ENCODE data around the gene FBP2.
"Not testable (repeated sequence)": the region's sequence is repeated elsewhere in the genome, so short reads cannot be mapped to it uniquely, and the experiment has no call there.

Gene FBP2

DNA sequence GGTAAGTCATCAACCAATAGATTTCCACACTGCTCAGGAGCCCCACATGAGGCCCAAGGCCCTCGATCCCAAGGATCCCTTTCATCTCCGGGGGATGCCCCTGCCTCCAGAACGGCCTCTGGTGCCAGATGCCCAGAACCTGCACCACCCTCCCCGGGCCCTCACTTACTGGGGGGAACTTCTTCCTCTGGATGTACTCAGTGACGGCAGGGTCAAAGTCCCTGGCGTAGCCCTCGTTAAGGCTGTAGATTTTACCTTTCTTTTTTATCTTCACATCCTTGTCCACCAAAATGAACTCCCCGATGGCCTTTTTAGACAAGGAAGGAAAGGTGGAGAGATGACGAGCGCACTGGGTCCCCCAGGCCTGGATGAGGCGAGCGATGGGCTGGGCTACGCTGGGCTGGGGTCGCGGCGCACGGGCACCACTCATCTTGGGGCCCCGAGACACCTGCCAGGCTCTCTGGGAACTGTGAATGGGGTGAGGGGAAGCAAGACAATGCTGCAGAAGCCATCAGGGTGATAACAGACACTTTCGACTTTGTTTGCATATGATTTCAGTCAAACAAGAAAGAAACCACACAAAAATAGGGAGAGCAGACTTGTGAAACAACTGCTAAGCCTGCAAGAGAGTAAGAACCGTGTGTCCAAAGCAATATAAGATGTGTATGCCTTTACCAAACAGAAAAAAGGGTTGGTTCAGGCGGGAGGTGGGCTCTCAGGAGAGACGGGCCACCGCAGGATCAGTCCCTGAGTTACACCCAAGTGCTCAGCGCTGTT is 13.2 kb upstream of the FBP2 start:
- Histone ChIP-seq H3K36me3 (ENCODE audit: control insufficient read depth, insufficient read depth, low read length) (no peaks in the 10 kb centered on the region), H3K27ac (ENCODE audit: low read depth, low read length, severe bottlenecking) (no peak overlapping the region), H3K4me1 (ENCODE audit: control insufficient read depth, insufficient read depth, low read length, poor library complexity, severe bottlenecking) (peaks cover 7% of the 10 kb centered on the region), H3K9me3 (ENCODE audit: control insufficient read depth, low read length) (no peaks in the 10 kb centered on the region), H3K4me3 (ENCODE audit: extremely low read depth, insufficient read depth, low read length, poor library complexity, severe bottlenecking) (no peak overlapping the region)
- 77 to 88% methylated on average over 11 to 21 of the region's 24 CpGs for WGBS, 2 experiments (ENCODE audit: insufficient coverage in 2 of 2)

DNA sequence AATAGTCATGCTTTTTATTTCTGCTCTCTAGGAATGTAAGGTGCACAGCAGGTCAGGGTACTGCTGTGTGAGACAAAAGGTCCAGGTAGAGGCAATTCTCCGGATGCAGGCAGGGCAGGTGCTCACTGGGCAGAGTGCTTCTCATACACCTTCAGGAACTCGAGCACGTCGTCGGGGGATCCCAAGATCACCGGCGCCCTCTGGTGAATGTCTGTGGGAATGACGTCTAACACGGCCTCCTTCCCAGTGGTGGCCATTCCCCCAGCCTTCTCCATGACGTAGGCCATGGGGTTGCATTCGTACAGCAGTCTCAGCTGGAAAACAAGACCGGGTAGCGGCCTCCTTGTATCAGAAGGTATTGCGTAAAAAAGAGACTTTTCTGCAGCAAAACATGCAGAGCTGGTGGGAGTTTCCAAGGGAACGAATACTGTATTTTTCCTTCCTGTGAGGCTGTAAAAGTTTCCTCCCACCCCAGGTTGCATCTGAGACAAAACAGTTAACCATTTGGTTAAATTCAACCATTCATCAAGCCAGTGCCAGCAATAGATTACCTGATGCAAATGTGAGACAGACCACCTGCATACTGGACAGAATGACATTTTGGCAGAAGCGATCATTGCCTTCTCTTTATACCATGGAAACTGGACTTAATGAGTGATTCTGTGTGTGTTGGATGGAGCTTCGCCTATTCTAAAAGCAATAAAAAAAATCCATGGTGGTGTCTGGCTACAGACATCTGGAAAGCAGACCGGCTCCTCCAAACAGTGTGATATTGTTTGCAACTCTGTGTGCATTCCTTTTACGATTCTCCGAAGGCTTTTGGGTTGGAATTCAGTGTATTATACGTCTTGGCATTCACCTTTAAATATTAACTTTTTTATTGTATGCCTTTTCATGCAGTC is 9.9 kb upstream of the FBP2 start:
- H3K27ac ChIP-seq (ENCODE audit: low read depth, low read length, severe bottlenecking) = no peak overlapping the region
- H3K4me1 ChIP-seq (ENCODE audit: control insufficient read depth, insufficient read depth, low read length, poor library complexity, severe bottlenecking) = peaks cover 7% of the 10 kb centered on the region
- 23 to 34% methylated on average over 13 to 17 of the region's 21 CpGs for WGBS, 2 experiments (ENCODE audit: insufficient coverage in 2 of 2)
- H3K4me3 ChIP-seq (ENCODE audit: extremely low read depth, insufficient read depth, low read length, poor library complexity, severe bottlenecking) = no peak overlapping the region
- H3K36me3 ChIP-seq (ENCODE audit: control insufficient read depth, insufficient read depth, low read length) = no peaks in the 10 kb centered on the region
- H3K9me3 ChIP-seq (ENCODE audit: control insufficient read depth, low read length) = no peaks in the 10 kb centered on the region

DNA sequence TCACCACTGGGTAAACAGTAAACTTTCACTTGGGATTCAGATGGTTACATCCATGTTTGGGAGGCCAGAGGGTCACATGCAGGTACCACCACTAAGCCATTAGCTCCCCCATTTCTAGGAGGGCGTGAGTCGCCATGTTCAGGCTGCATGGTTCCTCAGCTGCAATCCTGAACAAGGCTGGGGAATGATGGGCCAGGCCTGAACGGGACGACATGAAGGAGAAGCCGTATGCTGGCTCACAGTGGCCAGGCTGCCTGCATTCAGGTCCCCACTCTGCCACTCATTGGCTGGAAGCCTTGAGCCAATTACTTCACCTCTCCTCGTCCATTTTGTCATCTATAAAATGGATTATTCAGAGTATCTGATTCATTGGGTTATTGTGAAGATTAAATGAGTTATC is 9.0 kb upstream of the FBP2 start:
- Histone ChIP-seq H3K4me1 (ENCODE audit: control insufficient read depth, insufficient read depth, low read length, poor library complexity, severe bottlenecking) (peaks cover under 1% of the 10 kb centered on the region), H3K9me3 (ENCODE audit: control insufficient read depth, low read length) (no peaks in the 10 kb centered on the region), H3K27ac (ENCODE audit: low read depth, low read length, severe bottlenecking) (no peak overlapping the region), H3K4me3 (ENCODE audit: extremely low read depth, insufficient read depth, low read length, poor library complexity, severe bottlenecking) (no peak overlapping the region), H3K36me3 (ENCODE audit: control insufficient read depth, insufficient read depth, low read length) (no peaks in the 10 kb centered on the region)
- 93% methylated on average over 5 of the region's 6 CpGs; no CpG with 5 or more reads in 1 of the 2 experiments for WGBS, 2 experiments (ENCODE audit: insufficient coverage in 2 of 2)

DNA sequence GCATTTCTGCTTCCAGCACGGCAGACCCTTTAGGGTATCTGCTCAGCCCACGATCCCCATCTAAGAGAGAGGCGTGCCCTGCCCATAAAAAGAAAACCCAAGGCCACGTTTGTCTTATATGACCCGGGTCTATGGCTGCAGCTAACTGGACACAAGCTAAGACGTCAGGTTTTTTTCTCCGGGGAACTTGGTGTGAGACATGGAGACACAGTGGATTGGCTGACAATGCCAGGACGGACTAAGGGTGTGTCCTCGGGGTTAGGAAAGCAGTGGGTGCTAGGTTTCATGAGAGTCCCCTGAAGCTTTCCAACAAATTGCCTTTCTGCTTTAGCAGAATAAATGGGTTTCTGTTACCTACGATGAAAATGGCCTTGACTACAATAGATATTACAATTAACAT is 7.1 kb upstream of the FBP2 start:
- Histone ChIP-seq H3K27ac (ENCODE audit: low read depth, low read length, severe bottlenecking) (no peak overlapping the region), H3K4me3 (ENCODE audit: extremely low read depth, insufficient read depth, low read length, poor library complexity, severe bottlenecking) (no peak overlapping the region), H3K9me3 (ENCODE audit: control insufficient read depth, low read length) (no peaks in the 10 kb centered on the region), H3K36me3 (ENCODE audit: control insufficient read depth, insufficient read depth, low read length) (no peaks in the 10 kb centered on the region), H3K4me1 (ENCODE audit: control insufficient read depth, insufficient read depth, low read length, poor library complexity, severe bottlenecking) (no peaks in the 10 kb centered on the region)
- 82 to 83% methylated on average over 8 to 9 of the region's 10 CpGs for WGBS, 2 experiments (ENCODE audit: insufficient coverage in 2 of 2)

DNA sequence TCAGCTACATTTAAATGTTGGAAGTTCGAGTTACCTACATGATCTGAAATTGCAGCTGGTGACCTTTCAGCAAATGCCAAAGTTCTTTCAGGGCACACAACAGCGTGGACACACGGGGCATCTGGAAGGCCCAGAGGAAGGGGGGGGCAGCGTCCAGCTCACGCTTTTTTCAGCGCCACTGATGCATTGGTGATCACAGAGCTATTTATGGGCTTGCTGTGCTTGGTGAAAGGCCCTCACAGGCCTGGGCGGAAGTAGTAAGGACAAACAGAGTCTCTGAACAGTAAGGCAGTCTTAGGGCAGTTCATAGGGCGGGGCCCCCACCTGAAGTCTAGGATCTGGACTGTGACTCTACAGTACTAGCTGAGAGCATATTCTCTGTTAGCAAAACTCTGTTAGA is 6.6 kb upstream of the FBP2 start:
- 92 to 93% methylated on average over 8 of the region's 8 CpGs for WGBS, 2 experiments (ENCODE audit: insufficient coverage in 2 of 2)
- Histone ChIP-seq H3K4me3 (ENCODE audit: extremely low read depth, insufficient read depth, low read length, poor library complexity, severe bottlenecking) (no peak overlapping the region), H3K9me3 (ENCODE audit: control insufficient read depth, low read length) (no peaks in the 10 kb centered on the region), H3K27ac (ENCODE audit: low read depth, low read length, severe bottlenecking) (no peak overlapping the region), H3K4me1 (ENCODE audit: control insufficient read depth, insufficient read depth, low read length, poor library complexity, severe bottlenecking) (no peaks in the 10 kb centered on the region), H3K36me3 (ENCODE audit: control insufficient read depth, insufficient read depth, low read length) (no peaks in the 10 kb centered on the region)

DNA sequence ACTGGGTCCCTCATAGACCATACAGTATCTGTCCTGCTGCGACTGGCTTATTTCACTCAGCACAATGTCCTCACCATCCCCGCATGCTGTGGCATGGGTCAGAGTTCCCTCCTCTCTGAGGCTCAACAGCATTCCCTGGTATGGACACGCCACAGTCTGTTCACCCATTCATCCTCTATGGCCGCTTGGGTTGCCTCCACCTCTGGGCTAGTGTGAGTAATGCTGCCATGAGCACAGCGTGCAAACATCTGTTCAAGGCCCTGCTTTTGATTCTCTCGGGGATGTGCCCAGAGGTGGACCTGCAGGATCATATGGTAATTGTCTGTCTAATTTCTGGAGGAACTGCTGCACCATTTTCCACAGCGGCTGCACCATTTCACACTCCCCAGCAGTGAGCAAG is 5.5 kb upstream of the FBP2 start:
- no peaks in the 10 kb centered on the region for H3K36me3 ChIP-seq (ENCODE audit: control insufficient read depth, insufficient read depth, low read length)
- WGBS, 2 experiments (ENCODE audit: insufficient coverage in 2 of 2) = 71 to 81% methylated on average over 4 to 6 of the region's 7 CpGs
- no peak overlapping the region for H3K4me3 ChIP-seq (ENCODE audit: extremely low read depth, insufficient read depth, low read length, poor library complexity, severe bottlenecking)
- no peaks in the 10 kb centered on the region for H3K9me3 ChIP-seq (ENCODE audit: control insufficient read depth, low read length)
- H3K4me1 ChIP-seq (ENCODE audit: control insufficient read depth, insufficient read depth, low read length, poor library complexity, severe bottlenecking) = no peaks in the 10 kb centered on the region
- H3K27ac ChIP-seq (ENCODE audit: low read depth, low read length, severe bottlenecking) = no peak overlapping the region

DNA sequence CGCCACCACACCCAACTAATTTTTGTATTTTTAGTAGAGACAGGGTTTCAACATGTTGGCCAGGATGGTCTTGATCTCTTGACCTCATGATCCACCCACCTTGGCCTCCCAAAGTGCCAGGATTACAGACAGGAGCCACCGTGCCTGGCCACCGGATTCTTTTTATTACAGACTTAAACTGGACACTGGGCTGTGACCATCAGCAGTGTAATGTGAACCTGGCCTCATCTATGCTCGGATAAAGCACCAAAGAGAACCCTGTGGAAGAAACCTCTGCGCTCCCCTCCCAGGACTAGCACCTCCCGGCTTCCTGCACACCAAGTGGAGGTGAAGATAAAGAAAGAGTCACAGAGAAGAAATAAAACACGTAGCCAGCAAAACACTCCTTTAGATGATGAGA is 941 bp downstream of the FBP2 start:
- not testable (repeated sequence) for H3K36me3 ChIP-seq (ENCODE audit: control insufficient read depth, insufficient read depth, low read length); H3K9me3 ChIP-seq (ENCODE audit: control insufficient read depth, low read length); H3K4me3 ChIP-seq (ENCODE audit: extremely low read depth, insufficient read depth, low read length, poor library complexity, severe bottlenecking); H3K4me1 ChIP-seq (ENCODE audit: control insufficient read depth, insufficient read depth, low read length, poor library complexity, severe bottlenecking); H3K27ac ChIP-seq (ENCODE audit: low read depth, low read length, severe bottlenecking)
- 68 to 94% methylated on average over 2 to 4 of the region's 7 CpGs for WGBS, 2 experiments (ENCODE audit: insufficient coverage in 2 of 2)

DNA sequence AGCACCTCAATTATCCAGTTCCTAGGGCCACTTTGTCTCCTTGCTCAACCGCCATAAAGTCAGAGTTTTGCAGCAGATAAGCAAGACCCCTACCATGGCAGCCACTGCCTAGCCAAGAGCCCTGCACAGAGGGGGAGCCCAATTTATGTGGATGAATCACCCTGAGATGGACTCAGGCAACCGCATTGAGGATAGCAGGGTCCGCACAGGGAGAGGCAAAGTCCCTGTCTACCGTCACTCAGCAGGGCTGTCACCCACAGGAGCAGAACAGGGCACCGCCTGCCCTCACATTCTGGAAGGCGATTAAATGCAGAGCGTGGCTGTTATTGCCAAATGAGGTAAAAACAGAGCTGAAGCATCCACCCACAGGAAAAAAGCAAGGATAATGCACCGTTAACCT is 1.7 kb downstream of the FBP2 start:
- 95 to 97% methylated on average over 4 to 7 of the region's 8 CpGs for WGBS, 2 experiments (ENCODE audit: insufficient coverage in 2 of 2)
- Histone ChIP-seq H3K4me1 (ENCODE audit: control insufficient read depth, insufficient read depth, low read length, poor library complexity, severe bottlenecking) (peaks cover 6% of the 10 kb centered on the region), H3K36me3 (ENCODE audit: control insufficient read depth, insufficient read depth, low read length) (no peaks in the 10 kb centered on the region), H3K27ac (ENCODE audit: low read depth, low read length, severe bottlenecking) (no peak overlapping the region), H3K9me3 (ENCODE audit: control insufficient read depth, low read length) (no peaks in the 10 kb centered on the region), H3K4me3 (ENCODE audit: extremely low read depth, insufficient read depth, low read length, poor library complexity, severe bottlenecking) (no peak overlapping the region)

DNA sequence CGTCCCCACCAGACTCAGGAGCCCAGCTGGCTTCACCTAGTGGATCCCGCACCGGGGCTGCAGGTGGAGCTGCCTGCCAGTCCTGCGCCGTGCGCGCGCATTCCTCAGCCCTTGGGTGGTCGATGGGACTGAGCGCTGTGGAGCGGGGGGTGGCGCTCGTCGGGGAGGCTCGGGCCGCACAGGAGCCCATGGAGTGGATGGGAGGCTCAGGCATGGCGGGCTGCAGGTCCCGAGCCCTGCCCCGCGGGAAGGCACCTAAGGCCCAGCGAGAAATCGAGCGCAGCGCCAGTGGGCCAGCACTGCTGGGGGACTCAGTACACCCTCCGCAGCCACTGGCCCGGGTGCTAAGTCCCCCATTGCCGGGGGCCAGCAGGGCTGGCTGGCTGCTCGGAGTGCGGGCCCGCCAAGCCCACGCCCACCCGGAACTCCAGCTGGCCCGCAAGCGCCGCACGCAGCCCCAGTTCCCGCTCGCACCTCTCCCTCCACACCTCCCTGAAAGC is 2.5 kb downstream of the FBP2 start:
- H3K4me1 ChIP-seq (ENCODE audit: control insufficient read depth, insufficient read depth, low read length, poor library complexity, severe bottlenecking) = peaks cover 11% of the 10 kb centered on the region
- H3K4me3 ChIP-seq (ENCODE audit: extremely low read depth, insufficient read depth, low read length, poor library complexity, severe bottlenecking); H3K27ac ChIP-seq (ENCODE audit: low read depth, low read length, severe bottlenecking); H3K36me3 ChIP-seq (ENCODE audit: control insufficient read depth, insufficient read depth, low read length); H3K9me3 ChIP-seq (ENCODE audit: control insufficient read depth, low read length): not testable (repeated sequence)
- WGBS, 2 experiments (ENCODE audit: insufficient coverage in 2 of 2) = 97 to 98% methylated on average over 7 to 20 of the region's 38 CpGs

DNA sequence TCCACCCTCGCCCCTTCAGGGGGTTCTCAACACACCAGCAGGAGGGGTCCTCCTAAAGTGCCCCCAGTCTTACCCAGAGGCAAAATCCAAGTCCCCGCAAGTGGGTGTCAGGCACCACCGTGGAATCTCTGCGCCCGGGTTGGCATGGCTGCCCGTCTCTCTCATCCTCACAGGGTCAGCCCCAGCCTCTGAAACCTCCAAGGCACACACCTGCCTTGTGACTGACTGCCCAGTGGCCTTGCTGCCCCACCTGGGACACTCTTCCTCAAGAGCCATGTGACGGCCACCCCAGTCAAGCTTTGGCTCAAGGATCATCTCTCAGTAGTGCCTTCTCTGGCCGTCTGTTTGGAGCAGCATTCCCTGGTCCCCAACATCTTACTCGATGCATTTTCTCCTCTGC is 4.9 kb downstream of the FBP2 start:
- Histone ChIP-seq H3K27ac (ENCODE audit: low read depth, low read length, severe bottlenecking) (no peak overlapping the region), H3K9me3 (ENCODE audit: control insufficient read depth, low read length) (no peaks in the 10 kb centered on the region), H3K4me1 (ENCODE audit: control insufficient read depth, insufficient read depth, low read length, poor library complexity, severe bottlenecking) (peaks cover 11% of the 10 kb centered on the region), H3K36me3 (ENCODE audit: control insufficient read depth, insufficient read depth, low read length) (no peaks in the 10 kb centered on the region), H3K4me3 (ENCODE audit: extremely low read depth, insufficient read depth, low read length, poor library complexity, severe bottlenecking) (no peak overlapping the region)
- WGBS, 2 experiments (ENCODE audit: insufficient coverage in 2 of 2) = 86 to 91% methylated on average over 8 to 9 of the region's 9 CpGs
